Suprapubic skin (tissue), 4 donors: ENCODE results near the gene TIMP2. TPM values are rescaled to one million over a fixed set of nuclear protein-coding genes. Genes with fewer than 3 reads are reported as not detected.

Experiments used
- DNase-seq, 2 donors: peaks; one replicate each; pipeline ENCODE4 v3.0.0-alpha.2; 2019; ENCODE audit warnings: low spot score in 2 of 2
- H3K27ac ChIP-seq: fragments of 200-600 bp; sonication (generic); one replicate; pipeline ENCODE4 v1.5.1; 2019
- H3K27me3 ChIP-seq: fragments of 200-600 bp; sonication (generic); one replicate; pipeline ENCODE4 v1.5.1; 2019
- H3K36me3 ChIP-seq: fragments of 200-600 bp; sonication (generic); one replicate; pipeline ENCODE4 v1.5.1; 2019
- H3K4me1 ChIP-seq: fragments of 200-600 bp; sonication (generic); one replicate; pipeline ENCODE4 v1.5.1; 2019
- H3K4me3 ChIP-seq: fragments of 200-600 bp; sonication (generic); one replicate; pipeline ENCODE4 v1.5.1; 2019; ENCODE audit warnings: mild to moderate bottlenecking
- H3K9me3 ChIP-seq: fragments of 200-600 bp; sonication (generic); one replicate; pipeline ENCODE4 v1.5.1; 2019
- CTCF ChIP-seq, 2 donors: fragments of 200-600 bp in 1 of 2; fragments of 450-650 bp in 1 of 2; sonication (generic) in 1 of 2; IDR thresholded peaks; one replicate each; pipeline ENCODE4 v1.5.1; 2016 to 2019; ENCODE audit warnings: antibody characterized with exemption in 2 of 2, mild to moderate bottlenecking in 1 of 2, moderate library complexity in 1 of 2
- EP300 ChIP-seq: sonication (generic); formaldehyde crosslinking; IDR thresholded peaks from one replicate; pipeline ENCODE4 v1.6.1; 2017; ENCODE audit warnings: antibody characterized with exemption
- POLR2A ChIP-seq, 2 donors: fragments of 450-650 bp; IDR thresholded peaks; one replicate each; pipeline ENCODE4 v1.6.1; 2017; ENCODE audit warnings: antibody characterized with exemption in 2 of 2, mild to moderate bottlenecking in 2 of 2, moderate library complexity in 2 of 2
- POLR2AphosphoS5 ChIP-seq, 3 donors: sonication (generic); formaldehyde crosslinking; IDR thresholded peaks; one replicate each; pipeline ENCODE4 v1.6.1; 2017; ENCODE audit warnings: antibody characterized with exemption in 3 of 3
- WGBS: methylation state at CpG from one replicate; pipeline ENCODE4 v1.1.5; 2018; 5-methylcytosine and 5-hydroxymethylcytosine counted together
- total RNA-seq, 4 donors: library from RNA; depleted of rRNA; stranded (reverse); fragments of >200 nt; gene quantifications; one replicate each; pipeline ENCODE4 v1.1.0, GENCODE V29; 2016

TIMP2 gene
- total RNA-seq, 4 donors from 2014 or later = 48.4 to 114 (median 76.0) TPM

DNA sequence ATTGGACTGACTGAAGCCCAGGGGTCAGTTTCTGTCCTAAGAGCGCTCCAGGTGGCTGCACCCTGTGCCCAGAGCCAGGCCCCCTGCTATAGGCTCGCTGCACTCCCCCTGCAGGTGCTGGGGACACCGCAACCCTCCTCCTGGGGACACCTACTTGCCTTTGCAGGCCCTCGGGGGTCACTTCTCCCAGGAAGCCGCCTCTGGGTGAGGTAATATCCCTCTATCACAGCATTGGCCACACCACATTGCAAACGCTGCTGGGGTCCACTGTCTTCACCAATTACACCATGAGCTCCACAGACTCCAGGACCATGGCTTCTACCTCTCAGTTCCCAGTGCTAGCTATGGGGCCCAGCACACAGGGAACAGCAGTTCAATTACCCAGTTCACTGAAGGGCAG, 99.5 kb downstream of the TIMP2 start:
- no peak overlapping the region for H3K27ac ChIP-seq
- 93% methylated on average over 4 of the region's 6 CpGs for WGBS
- TF ChIP-seq EP300 (no peak), CTCF (IDR thresholded peaks at IDR 0.05) (no peak), POLR2A (IDR thresholded peaks at IDR 0.05) (no peak), POLR2AphosphoS5 (IDR thresholded peaks at IDR 0.05) (no peak)
- no peaks in the 10 kb centered on the region for H3K27me3 ChIP-seq
- peaks cover 100% of the 10 kb centered on the region for H3K36me3 ChIP-seq
- H3K9me3 ChIP-seq = no peaks in the 10 kb centered on the region
- H3K4me3 ChIP-seq = no peak overlapping the region
- peaks cover 8% of the 10 kb centered on the region for H3K4me1 ChIP-seq
- no peak for DNase-seq

DNA sequence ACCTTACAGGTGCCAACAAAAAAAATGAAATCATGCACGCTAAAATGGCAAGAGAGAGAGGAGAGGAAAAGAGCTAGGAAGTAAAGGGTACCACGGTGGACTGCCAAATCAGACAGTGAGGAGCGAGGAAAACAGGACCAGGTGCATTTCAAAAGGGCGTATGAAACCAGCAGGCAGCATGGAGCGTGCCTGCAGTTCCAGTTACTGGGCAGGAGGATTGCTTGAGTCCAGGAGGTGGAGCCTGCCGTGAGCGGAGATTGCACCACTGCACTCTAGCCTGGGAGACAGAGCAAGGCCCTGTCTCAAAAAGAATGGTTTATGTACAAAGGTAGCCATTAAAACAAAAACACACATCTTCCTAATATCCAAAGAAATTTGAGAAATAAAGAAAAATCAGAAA, 100.9 kb downstream of the TIMP2 start:
- Histone ChIP-seq H3K4me3 (no peak overlapping the region), H3K9me3 (no peaks in the 10 kb centered on the region), H3K27ac (no peak overlapping the region), H3K36me3 (peaks cover 100% of the 10 kb centered on the region), H3K4me1 (peaks cover 13% of the 10 kb centered on the region), H3K27me3 (no peaks in the 10 kb centered on the region)
- 87% methylated on average over 7 of the region's 7 CpGs for WGBS
- TF ChIP-seq CTCF (IDR thresholded peaks at IDR 0.05) (no peak), POLR2A (IDR thresholded peaks at IDR 0.05) (no peak), POLR2AphosphoS5 (IDR thresholded peaks at IDR 0.05) (no peak), EP300 (no peak)
- DNase-seq = no peak

DNA sequence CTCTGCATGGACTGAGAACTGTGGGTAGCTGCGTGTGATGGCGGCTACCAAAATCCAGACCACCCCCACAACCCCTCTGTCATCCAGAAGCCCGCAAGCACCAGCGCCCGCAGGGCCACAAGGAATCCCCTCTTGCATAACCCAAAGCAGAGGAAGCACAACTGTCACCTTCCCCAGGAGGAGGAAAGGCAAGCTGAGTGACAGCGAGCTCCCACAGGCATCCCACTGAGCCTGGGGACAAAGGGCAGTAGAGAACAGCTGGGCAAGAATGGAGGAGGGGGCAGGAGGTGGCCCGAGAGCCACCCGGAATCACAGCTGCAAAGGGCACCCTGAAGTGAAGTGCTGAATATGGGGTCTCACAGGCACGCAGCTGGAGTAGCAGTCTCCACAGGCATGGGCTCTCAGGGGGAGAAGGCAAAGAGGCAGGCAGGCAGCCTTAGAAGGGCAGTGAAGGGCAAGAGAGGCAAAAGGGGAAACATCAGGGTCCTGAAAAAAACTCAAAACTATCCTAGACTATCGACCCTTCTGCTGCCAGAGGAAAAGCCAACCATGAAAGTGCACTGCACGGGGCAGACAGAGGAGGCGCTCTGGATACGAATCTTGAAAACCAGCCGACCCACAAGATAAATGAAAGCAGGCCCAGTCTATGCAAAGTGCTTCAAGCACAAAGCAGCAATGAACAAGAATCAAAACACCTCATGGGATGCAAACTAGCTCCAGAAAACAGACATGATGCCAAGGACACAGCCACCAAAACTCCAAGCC, 101.7 kb downstream of the TIMP2 start:
- DNase-seq = no peak
- Histone ChIP-seq H3K4me3 (no peak overlapping the region), H3K27me3 (no peaks in the 10 kb centered on the region), H3K9me3 (no peaks in the 10 kb centered on the region), H3K36me3 (peaks cover 100% of the 10 kb centered on the region), H3K4me1 (peaks cover 15% of the 10 kb centered on the region), H3K27ac (no peak overlapping the region)
- WGBS = 86% methylated on average over 11 of the region's 14 CpGs
- TF ChIP-seq CTCF (IDR thresholded peaks at IDR 0.05) (no peak), POLR2AphosphoS5 (IDR thresholded peaks at IDR 0.05) (no peak), EP300 (no peak), POLR2A (IDR thresholded peaks at IDR 0.05) (no peak)

DNA sequence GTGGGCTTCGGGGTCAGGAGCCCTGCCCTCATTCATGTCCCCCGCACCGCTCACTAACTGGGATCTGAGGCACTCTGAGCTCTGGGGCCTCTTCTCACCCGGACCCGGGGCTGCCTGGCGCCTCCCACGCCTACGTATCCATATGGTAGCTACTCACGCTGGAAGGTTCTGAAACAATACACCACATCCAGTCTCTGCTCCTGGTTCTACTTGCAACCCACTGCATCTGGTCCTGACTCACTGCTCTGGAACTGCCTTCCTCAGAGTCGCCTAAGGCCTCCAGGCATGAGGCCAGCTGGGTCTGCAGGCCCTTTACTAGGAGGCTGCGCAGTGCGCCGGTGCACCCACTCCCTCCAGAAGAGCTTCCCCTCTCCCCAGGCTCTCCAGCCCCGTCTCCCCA, 102.6 kb downstream of the TIMP2 start:
- DNase-seq = no peak
- Histone ChIP-seq H3K27me3 (no peaks in the 10 kb centered on the region), H3K36me3 (peaks cover 100% of the 10 kb centered on the region), H3K27ac (no peak overlapping the region), H3K4me3 (no peak overlapping the region), H3K4me1 (peaks cover 14% of the 10 kb centered on the region), H3K9me3 (no peaks in the 10 kb centered on the region)
- 94% methylated on average over 8 of the region's 14 CpGs for WGBS
- TF ChIP-seq EP300 (no peak), POLR2A (IDR thresholded peaks at IDR 0.05) (no peak), POLR2AphosphoS5 (IDR thresholded peaks at IDR 0.05) (no peak), CTCF (IDR thresholded peaks at IDR 0.05) (no peak)

DNA sequence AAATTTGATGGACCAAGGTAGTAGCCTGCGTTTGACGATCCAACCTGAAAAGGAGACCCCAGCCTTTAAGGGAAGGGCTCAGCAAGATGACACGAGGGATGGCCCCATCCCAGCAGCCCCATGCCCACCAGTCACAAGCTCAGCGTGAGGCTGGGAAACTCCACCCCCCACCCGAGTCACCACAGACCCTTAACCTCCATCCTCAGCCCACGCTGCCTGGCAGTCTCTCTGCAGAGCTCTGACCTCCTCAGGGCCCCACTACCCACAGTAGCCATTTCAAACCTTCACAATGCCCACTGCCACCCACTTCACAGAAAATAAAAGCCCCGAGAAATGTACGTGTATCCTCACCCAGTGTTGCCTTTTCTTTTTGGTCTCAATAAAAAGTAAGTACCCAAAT, 103.2 kb downstream of the TIMP2 start:
- H3K36me3 ChIP-seq = peaks cover 100% of the 10 kb centered on the region
- TF ChIP-seq CTCF (IDR thresholded peaks at IDR 0.05) = no peak
- H3K27ac ChIP-seq = no peak overlapping the region
- no peak overlapping the region for H3K4me3 ChIP-seq
- no peaks in the 10 kb centered on the region for H3K27me3 ChIP-seq
- DNase-seq = no peak
- H3K9me3 ChIP-seq = no peaks in the 10 kb centered on the region
- H3K4me1 ChIP-seq = peaks cover 10% of the 10 kb centered on the region
- 95% methylated on average over 8 of the region's 8 CpGs for WGBS
